Parathyroid adenoma (tissue), 2 donors: ENCODE measurements around the gene SPSB1.
A peak's percentile ranks its signal among the peaks of the same experiment; 100 is the strongest.

ENCODE experiments used
- H2AFZ ChIP-seq: fragments of 300-600 bp; sonication (generic); one replicate; pipeline ENCODE4 v1.7.0; 2017; ENCODE audit warnings: antibody characterized with exemption, mild to moderate bottlenecking
- H3K27ac ChIP-seq: fragments of 300-600 bp; sonication (generic); one replicate; pipeline ENCODE4 v1.7.0; 2017
- H3K27me3 ChIP-seq: fragments of 300-600 bp; sonication (generic); one replicate; pipeline ENCODE4 v1.7.0; 2017; ENCODE audit warnings: low read length; ENCODE audit not compliant: control insufficient read depth, insufficient read depth
- H3K36me3 ChIP-seq: fragments of 300-600 bp; sonication (generic); one replicate; pipeline ENCODE4 v1.7.0; 2017; ENCODE audit warnings: low read length; ENCODE audit not compliant: control insufficient read depth, insufficient read depth
- H3K4me1 ChIP-seq: fragments of 300-600 bp; sonication (generic); one replicate; pipeline ENCODE4 v1.7.0; 2017; ENCODE audit warnings: control low read depth
- H3K4me2 ChIP-seq: fragments of 300-600 bp; sonication (generic); one replicate; pipeline ENCODE4 v1.7.0; 2017; ENCODE audit warnings: low read length
- H3K4me3 ChIP-seq: fragments of 300-600 bp; sonication (generic); one replicate; pipeline ENCODE4 v1.7.0; 2017; ENCODE audit warnings: low read depth, low read length
- H3K79me2 ChIP-seq: fragments of 300-600 bp; sonication (generic); one replicate; pipeline ENCODE4 v1.7.0; 2017; ENCODE audit warnings: control low read depth
- H3K9ac ChIP-seq: fragments of 300-600 bp; sonication (generic); one replicate; pipeline ENCODE4 v1.7.0; 2017; ENCODE audit warnings: mild to moderate bottlenecking
- H3K9me3 ChIP-seq: fragments of 300-600 bp; sonication (generic); one replicate; pipeline ENCODE4 v1.7.0; 2017; ENCODE audit warnings: low read length; ENCODE audit not compliant: control insufficient read depth
- TF ChIP-seq, protein P1 (sequence below): fragments of 300-600 bp; sonication (generic); IDR thresholded peaks from one replicate; pipeline ENCODE4 v1.7.0; 2017; ENCODE audit warnings: antibody characterized with exemption, mild to moderate bottlenecking
- donor health status: primary hyperparathyroidism.

Gene SPSB1

DNA sequence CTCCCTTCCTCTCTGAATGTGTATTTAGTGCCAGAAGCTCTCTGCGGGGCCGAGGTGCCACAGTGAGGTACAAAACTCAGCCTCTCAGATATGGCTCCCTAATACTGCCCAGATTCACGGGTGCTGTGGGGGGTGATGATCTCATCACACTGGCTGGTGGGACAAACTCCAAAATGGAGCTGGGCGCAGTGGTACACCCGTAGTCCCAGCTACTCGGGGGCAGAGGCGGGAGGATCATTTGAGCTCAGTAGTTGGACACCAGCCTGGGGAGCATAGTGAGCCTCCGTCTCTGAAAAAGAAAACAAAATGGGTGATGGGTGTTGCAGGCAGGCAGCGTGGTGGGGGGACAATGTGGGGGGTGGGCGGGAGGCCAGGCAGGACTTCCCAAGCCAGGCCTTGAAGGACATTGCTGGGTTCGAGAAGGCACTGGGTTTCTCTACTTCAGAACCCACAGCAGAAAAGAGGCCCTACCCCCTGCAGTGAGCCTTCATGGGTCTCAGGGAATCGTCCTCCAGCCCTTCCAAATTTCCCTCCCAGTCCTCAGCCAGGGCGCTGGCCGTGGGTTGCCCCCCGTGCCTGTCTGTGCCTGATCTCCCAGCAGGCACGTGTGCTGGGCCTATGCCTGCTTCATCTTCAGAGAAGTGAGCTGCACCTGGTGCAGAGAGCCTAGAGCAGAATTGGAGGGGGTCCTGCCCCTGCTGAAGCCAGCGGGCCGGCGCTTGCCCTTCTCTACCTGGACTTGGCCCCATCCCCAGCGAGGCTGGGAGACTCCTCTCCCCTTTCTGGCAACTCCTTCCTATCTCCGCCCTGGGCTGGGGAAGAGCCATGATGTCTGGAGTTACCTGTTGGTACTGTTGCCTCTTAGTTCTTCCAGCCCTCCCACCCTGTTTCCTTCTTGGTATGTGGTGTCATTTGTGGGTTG, 44.1 kb upstream of the SPSB1 start:
- H3K9ac ChIP-seq = no peak overlapping the region
- TF ChIP-seq, protein P1, sequence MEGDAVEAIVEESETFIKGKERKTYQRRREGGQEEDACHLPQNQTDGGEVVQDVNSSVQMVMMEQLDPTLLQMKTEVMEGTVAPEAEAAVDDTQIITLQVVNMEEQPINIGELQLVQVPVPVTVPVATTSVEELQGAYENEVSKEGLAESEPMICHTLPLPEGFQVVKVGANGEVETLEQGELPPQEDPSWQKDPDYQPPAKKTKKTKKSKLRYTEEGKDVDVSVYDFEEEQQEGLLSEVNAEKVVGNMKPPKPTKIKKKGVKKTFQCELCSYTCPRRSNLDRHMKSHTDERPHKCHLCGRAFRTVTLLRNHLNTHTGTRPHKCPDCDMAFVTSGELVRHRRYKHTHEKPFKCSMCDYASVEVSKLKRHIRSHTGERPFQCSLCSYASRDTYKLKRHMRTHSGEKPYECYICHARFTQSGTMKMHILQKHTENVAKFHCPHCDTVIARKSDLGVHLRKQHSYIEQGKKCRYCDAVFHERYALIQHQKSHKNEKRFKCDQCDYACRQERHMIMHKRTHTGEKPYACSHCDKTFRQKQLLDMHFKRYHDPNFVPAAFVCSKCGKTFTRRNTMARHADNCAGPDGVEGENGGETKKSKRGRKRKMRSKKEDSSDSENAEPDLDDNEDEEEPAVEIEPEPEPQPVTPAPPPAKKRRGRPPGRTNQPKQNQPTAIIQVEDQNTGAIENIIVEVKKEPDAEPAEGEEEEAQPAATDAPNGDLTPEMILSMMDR = no peak
- no peak overlapping the region for H2AFZ ChIP-seq
- H3K36me3 ChIP-seq = no peaks in the 10 kb centered on the region
- H3K4me3 ChIP-seq = no peak overlapping the region
- H3K9me3 ChIP-seq = no peaks in the 10 kb centered on the region
- no peaks in the 10 kb centered on the region for H3K79me2 ChIP-seq
- H3K27me3 ChIP-seq = no peaks in the 10 kb centered on the region
- peaks cover 11% of the 10 kb centered on the region for H3K4me1 ChIP-seq
- H3K27ac ChIP-seq = no peak overlapping the region
- no peak overlapping the region for H3K4me2 ChIP-seq

DNA sequence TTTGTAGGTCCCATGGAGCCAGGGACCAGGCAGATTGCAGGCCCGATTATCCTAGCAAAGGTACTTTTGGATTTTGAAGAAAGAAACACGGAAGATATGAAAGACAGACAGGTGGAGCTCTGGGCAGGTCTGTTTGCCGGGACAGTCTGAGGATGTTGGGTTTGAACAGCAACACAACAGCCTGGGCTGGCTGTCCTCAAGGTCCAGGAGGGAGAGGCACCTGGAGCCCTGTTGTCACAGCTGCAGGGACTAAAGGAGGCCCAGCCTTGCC, 43.5 kb upstream of the SPSB1 start:
- H3K27me3 ChIP-seq = no peaks in the 10 kb centered on the region
- H3K4me1 ChIP-seq = peaks cover 11% of the 10 kb centered on the region
- no peak overlapping the region for H2AFZ ChIP-seq
- no peak overlapping the region for H3K9ac ChIP-seq
- no peak overlapping the region for H3K27ac ChIP-seq
- no peaks in the 10 kb centered on the region for H3K36me3 ChIP-seq
- H3K4me2 ChIP-seq = no peak overlapping the region
- no peaks in the 10 kb centered on the region for H3K79me2 ChIP-seq
- TF ChIP-seq, protein P1 = no peak
- no peaks in the 10 kb centered on the region for H3K9me3 ChIP-seq
- no peak overlapping the region for H3K4me3 ChIP-seq

DNA sequence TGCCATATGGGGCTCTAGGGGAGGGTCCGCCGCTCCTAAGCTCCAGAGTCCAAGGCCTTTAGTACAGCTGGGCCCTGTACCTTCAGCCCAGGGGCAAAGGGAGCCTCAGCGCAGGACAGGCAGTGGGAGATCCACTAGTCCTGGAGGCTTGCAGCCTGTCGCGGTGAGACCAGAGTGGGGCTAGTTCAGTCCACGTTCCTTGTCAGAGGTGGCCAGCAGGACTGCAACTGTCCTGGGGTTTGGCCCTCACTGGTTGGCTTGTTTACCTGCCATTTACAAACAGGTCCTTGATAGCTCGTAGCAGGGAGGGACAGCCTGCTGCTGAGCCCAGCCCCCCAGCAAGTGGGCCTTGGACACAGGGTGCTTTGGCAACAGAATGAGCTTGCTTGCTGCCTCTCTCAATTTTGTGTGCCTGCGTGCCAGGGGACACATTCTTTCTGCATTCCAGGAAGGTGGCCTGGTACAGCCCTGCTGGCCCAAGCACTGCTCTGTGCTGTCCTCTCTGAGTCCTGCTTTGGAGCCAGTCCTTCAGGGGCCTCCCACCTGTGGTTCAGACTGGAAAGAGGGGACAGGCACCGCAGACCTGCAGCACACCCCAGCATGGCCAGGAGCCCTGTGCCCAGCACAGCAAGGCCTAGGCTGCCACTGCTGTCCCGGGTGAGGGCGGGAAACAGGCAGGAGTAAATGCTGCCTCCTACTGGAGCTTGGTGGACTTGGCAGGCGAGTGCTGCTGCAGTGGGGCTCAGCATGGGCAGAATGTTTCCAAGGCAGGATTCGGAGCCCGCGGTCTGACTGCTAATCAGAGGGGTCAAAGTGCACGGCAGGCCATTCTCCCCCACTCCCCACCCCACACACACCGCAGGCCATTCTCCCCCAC, 42.9 kb upstream of the SPSB1 start:
- H3K4me3 ChIP-seq = no peak overlapping the region
- H3K9ac ChIP-seq = no peak overlapping the region

DNA sequence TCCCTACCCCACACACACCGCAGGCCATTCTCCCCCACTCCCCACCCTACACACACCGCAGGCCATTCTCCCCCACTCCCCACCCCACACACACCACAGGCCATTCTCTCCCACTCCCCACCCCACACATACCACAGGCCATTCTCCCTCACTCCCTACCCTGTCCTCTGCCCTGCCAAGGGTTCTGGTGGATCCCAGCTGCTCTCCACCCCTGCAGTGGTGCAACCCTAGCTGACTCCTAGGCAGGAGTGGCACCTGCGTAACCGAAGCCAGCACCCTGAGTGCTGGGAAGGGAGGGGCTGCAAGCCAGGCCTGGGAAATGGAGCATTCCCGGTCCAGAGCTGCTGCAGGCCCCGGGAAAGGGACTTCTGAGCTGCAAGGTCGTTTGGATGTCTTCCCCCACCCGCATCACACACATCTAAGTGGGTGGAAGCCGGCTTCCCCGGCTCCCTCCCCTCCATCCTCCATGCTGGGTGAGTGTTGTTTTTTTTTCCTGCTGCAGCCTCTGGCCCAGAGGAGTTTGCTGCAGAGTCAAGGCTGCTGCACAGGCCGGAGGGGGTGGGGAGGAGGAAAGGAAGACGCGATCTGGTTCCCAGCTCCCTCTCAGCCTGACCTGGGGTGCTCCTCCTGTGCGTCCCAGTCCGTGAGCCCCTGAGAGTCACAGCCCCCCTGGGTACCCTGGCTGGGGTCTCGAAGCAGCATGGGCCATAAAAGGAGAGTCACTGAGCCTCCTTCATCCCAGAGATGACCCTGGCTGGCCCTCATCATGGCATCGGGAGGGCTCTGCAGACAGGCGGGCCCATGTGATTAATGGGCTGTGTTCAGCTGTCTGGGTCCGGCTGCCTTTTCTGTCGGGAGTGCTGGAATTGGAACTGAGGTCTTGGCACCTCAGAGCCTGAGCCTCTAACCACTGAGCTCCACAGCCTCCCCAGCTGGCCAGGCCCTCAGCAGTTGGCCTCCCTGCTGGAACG, 42.0 kb upstream of the SPSB1 start:
- TF ChIP-seq, protein P1 = no peak
- peaks cover 11% of the 10 kb centered on the region for H3K4me1 ChIP-seq
- H3K9me3 ChIP-seq = no peaks in the 10 kb centered on the region
- no peaks in the 10 kb centered on the region for H3K36me3 ChIP-seq
- H3K4me3 ChIP-seq = no peak overlapping the region
- no peaks in the 10 kb centered on the region for H3K79me2 ChIP-seq
- no peaks in the 10 kb centered on the region for H3K27me3 ChIP-seq
- no peak overlapping the region for H3K9ac ChIP-seq
- peak overlapping the region; percentile 60 for H2AFZ ChIP-seq
- H3K27ac ChIP-seq = peak overlapping the region; percentile 49
- H3K4me2 ChIP-seq = no peak overlapping the region

More for the DNA sequence above, 42.9 kb upstream of the SPSB1 start:
- peak overlapping the region; percentile 19 for H3K27ac ChIP-seq
- H3K36me3 ChIP-seq = no peaks in the 10 kb centered on the region
- peaks cover 11% of the 10 kb centered on the region for H3K4me1 ChIP-seq
- TF ChIP-seq, protein P1 = peak; percentile 17
- H3K27me3 ChIP-seq = no peaks in the 10 kb centered on the region
- H3K9me3 ChIP-seq = no peaks in the 10 kb centered on the region
- no peak overlapping the region for H3K4me2 ChIP-seq
- H3K79me2 ChIP-seq = no peaks in the 10 kb centered on the region
- no peak overlapping the region for H2AFZ ChIP-seq
